Osteocyte (in vitro differentiated cells): ENCODE data around the gene ATP6V0C. TPM values are rescaled to one million over a fixed set of nuclear protein-coding genes. Genes with fewer than 3 reads are reported as not detected.
A peak's percentile ranks its signal among the peaks of the same experiment; 100 is the strongest.

Source experiments
- DNase-seq: peaks from one replicate; pipeline ENCODE4 v3.0.0; 2021; ENCODE audit warnings: mixed read lengths; ENCODE audit not compliant: unreplicated experiment; ENCODE audit errors: extremely low spot score
- H3K27ac Mint-ChIP-seq: one replicate; pipeline ENCODE4 v1.8.0; 2021; ENCODE audit warnings: mild to moderate bottlenecking, mixed read lengths; ENCODE audit not compliant: unreplicated experiment
- H3K27me3 Mint-ChIP-seq: one replicate; pipeline ENCODE4 v1.8.0; 2021; ENCODE audit warnings: mixed read lengths; ENCODE audit not compliant: unreplicated experiment
- H3K36me3 Mint-ChIP-seq: one replicate; pipeline ENCODE4 v1.8.0; 2021; ENCODE audit warnings: mixed read lengths; ENCODE audit not compliant: unreplicated experiment
- H3K4me1 Mint-ChIP-seq: one replicate; pipeline ENCODE4 v1.8.0; 2021; ENCODE audit warnings: mixed read lengths; ENCODE audit not compliant: unreplicated experiment
- H3K4me3 Mint-ChIP-seq: one replicate; pipeline ENCODE4 v1.8.0; 2021; ENCODE audit warnings: mild to moderate bottlenecking, moderate library complexity, mixed read lengths; ENCODE audit not compliant: unreplicated experiment
- H3K9me3 Mint-ChIP-seq: one replicate; pipeline ENCODE4 v1.8.0; 2021; ENCODE audit warnings: mixed read lengths; ENCODE audit not compliant: unreplicated experiment
- total RNA-seq: library from RNA; stranded (reverse); gene quantifications from 2 replicates; pipeline ENCODE4 v1.2.1, GENCODE V29; 2021
- TF ChIP-seq, protein P1 (sequence below): fragments of 200-600 bp; sonication (generic); IDR thresholded peaks from 2 replicates; pipeline ENCODE4 v1.5.0; 2021; ENCODE audit warnings: antibody characterized with exemption, mild to moderate bottlenecking, moderate library complexity

The ATP6V0C gene
- total RNA-seq, 1 donor from 2014 or later = 208 TPM

DNA sequence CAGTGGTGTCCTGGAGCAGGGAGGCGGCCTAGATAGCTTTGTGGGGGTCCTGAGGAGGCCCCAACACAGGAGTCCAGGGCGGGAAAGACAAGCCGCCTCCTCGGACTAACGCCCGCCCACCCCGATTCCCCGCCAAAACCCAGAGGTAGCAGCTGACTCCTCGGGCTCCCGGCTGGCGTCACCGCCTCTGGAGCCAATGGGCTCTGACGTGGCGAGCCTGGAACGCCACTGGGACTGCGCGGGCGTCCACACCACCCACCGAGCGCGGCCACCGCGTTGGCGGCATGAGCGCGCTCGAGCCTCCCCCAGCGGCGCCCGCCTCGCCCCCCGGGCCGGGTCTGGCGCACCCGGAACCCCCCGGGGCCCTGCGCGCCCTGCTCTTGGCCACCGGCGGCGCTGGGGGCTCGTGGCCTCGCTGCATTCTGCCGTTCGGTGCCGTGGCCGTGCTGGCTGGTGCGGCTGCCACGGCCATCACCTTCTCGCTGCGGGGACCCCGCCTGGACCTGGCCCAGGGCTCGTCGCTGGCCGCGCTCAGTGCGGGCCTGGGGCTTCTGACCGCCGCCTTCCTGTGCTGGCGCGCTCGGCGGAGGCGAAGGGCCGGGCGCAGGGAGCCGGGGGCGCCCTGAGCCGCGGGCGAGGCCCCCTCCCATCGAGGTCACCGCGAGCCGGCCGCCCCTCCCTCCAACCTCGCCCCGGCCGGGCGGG lies 46.1 kb upstream of the ATP6V0C start:
- TF ChIP-seq, protein P1, sequence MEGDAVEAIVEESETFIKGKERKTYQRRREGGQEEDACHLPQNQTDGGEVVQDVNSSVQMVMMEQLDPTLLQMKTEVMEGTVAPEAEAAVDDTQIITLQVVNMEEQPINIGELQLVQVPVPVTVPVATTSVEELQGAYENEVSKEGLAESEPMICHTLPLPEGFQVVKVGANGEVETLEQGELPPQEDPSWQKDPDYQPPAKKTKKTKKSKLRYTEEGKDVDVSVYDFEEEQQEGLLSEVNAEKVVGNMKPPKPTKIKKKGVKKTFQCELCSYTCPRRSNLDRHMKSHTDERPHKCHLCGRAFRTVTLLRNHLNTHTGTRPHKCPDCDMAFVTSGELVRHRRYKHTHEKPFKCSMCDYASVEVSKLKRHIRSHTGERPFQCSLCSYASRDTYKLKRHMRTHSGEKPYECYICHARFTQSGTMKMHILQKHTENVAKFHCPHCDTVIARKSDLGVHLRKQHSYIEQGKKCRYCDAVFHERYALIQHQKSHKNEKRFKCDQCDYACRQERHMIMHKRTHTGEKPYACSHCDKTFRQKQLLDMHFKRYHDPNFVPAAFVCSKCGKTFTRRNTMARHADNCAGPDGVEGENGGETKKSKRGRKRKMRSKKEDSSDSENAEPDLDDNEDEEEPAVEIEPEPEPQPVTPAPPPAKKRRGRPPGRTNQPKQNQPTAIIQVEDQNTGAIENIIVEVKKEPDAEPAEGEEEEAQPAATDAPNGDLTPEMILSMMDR = peak; percentile 29
- peak overlapping the region; percentile 70 for H3K4me3 Mint-ChIP-seq
- H3K27ac Mint-ChIP-seq = no peak overlapping the region
- DNase-seq = no peak
- no peaks in the 10 kb centered on the region for H3K36me3 Mint-ChIP-seq
- no peaks in the 10 kb centered on the region for H3K27me3 Mint-ChIP-seq
- H3K4me1 Mint-ChIP-seq = peaks cover 28% of the 10 kb centered on the region
- H3K9me3 Mint-ChIP-seq = no peaks in the 10 kb centered on the region

DNA sequence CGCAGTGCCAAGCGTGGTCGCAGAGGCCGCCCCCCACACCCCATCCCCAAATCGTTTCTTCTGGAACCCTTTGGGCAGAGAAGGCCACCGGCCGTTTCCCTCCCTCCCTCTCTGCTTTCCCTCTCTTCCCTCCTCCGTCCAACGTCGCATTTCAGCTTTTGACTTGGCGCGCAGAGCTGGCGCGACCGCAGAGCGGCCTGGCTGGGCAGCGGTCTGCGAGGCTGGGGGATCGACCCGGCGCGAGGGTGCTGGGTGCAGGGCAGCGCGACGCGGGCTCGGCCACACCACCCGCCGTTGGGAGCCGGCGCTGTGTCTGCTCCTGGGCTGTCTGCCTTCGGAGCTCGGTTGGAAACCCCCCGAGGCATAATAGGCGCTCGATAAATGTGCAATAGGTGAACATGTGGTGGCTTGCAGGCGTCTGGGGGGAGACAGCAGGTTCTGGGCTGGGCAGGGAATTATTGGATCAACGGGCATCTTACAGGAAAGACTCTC lies 45.5 kb upstream of the ATP6V0C start:
- Mint-ChIP-seq H3K27me3 (no peaks in the 10 kb centered on the region), H3K9me3 (no peaks in the 10 kb centered on the region), H3K27ac (no peak overlapping the region), H3K4me3 (peak overlapping the region; percentile 70), H3K4me1 (peaks cover 32% of the 10 kb centered on the region), H3K36me3 (no peaks in the 10 kb centered on the region)
- TF ChIP-seq, protein P1 = no peak
- DNase-seq = no peak

DNA sequence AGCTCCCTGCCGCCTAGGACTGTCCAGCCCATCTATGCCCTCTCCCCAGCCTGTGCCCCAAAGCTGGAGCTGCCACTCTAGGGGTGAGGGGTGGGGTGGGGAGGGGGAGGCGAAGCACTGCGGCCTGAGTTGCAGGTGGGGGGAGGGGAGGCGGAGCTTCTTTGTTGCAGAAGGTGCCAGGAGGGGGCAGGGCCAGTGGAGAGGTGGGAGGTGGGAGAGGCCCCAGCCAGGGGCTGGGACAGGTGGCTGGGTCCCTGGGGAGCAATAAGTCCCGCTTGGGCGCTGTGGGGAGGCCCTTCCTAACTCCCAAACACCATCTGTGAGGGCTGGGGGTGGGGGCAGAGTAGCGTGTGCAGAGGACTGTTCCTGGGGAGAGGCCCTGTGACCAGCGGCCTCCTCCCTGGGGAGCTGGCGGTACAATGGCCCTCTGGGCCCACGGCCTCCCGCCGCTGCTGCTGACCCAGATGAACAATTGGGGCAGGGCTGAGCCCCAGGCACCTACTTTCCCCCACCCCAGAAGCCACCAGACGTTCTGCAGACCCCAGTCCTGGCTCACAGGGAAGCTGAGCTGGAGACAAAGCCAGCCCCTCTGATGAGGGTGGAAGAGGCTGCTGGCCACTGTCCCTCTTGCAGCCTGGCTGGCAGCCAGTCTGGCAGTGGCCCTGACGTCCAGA lies 44.9 kb upstream of the ATP6V0C start:
- TF ChIP-seq, protein P1 = no peak
- no peak for DNase-seq
- H3K27ac Mint-ChIP-seq = no peak overlapping the region
- peak overlapping the region; percentile 70 for H3K4me3 Mint-ChIP-seq
- no peaks in the 10 kb centered on the region for H3K9me3 Mint-ChIP-seq
- H3K36me3 Mint-ChIP-seq = no peaks in the 10 kb centered on the region
- H3K4me1 Mint-ChIP-seq = peaks cover 34% of the 10 kb centered on the region
- H3K27me3 Mint-ChIP-seq = no peaks in the 10 kb centered on the region

DNA sequence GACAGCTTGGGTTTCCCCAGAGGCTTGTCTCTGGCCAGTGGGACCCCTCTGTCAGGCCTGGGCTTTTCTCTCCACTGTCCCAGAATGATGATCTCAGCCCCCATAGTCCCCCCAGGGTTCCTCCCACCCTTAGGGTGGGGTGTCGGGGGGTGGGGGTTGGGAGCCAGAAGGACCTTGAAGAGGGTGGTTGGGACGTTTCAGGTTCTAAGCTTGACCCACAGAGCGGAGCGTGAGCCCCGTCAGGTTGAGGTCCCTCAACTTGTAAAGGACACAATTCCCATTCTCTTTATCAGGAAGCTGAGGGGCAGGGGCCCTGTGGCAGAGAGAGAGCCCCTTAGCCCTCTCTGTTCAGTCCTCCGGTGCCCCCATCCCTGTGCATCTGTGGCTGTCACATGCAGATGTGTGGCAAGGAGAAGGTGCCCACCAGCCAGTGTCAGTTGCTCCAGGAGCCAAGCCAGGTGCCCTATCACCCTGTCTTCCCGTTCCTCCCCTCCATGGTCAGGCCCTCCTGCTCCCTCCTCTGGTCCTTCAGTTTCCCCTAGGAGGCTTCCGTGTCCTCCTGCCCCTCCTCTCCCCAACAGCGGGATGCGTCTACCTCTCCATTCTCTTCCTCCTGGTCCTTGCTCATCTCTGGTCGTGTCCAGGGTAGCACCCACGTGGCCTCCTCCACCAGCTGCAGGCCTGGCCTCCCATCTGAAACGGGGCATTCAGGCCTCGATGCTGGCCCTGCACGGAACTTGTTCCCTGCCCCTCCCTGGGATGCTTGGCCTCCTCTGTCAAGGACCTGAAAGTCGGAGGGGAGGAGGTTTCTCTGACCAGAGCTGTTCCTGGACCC lies 44.1 kb upstream of the ATP6V0C start:
- Mint-ChIP-seq H3K9me3 (no peaks in the 10 kb centered on the region), H3K36me3 (no peaks in the 10 kb centered on the region), H3K4me3 (peak overlapping the region; percentile 40), H3K27ac (peak overlapping the region; percentile 48), H3K27me3 (no peaks in the 10 kb centered on the region), H3K4me1 (peaks cover 34% of the 10 kb centered on the region)
- TF ChIP-seq, protein P1 = no peak
- no peak for DNase-seq

DNA sequence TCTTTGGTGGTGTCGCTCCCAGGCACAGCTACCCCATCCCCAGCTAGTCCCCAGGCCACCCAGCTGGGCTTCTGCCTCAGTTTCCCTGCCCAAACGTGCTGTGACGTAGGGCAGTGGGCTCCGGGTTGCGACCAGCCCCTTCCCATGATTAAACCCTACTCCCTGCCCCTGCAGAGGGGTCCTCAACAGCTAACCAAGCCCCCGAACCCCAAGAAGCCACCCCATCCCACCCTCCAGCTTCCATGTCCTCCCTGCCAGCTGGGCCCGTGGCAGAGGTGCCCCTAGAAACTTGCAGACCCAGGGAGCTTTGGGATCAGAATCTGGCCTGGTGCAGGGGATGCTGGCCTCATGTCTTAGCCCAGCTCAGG lies 43.5 kb upstream of the ATP6V0C start:
- no peak for DNase-seq
- no peak overlapping the region for H3K4me3 Mint-ChIP-seq
- TF ChIP-seq, protein P1 = no peak
- peak overlapping the region; percentile 44 for H3K27ac Mint-ChIP-seq
- H3K36me3 Mint-ChIP-seq = no peaks in the 10 kb centered on the region
- H3K4me1 Mint-ChIP-seq = peaks cover 34% of the 10 kb centered on the region
- H3K27me3 Mint-ChIP-seq = no peaks in the 10 kb centered on the region
- H3K9me3 Mint-ChIP-seq = no peaks in the 10 kb centered on the region
